Measurements from ENCODE around the gene CMTM7.

The CMTM7 gene

DNA sequence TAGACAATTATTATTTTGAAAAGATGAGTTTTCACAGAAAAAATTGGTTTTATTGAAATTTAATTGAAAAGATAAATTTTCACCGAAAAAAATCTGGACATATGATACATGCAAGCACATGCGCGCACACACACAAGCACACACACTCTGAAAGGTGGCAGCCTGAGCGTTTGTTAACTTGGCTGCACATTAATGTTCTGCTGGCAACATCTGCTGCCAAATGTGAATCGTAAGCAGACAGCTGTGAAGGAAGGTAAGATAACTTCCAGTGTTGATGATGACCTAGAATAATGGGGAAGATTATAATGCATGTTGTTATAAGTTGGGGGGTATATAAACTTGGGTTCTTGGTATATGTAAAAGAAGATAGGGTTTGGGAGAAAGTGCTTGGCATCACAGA lies 18.4 kb upstream of the CMTM7 start:
- Histone ChIP-seq H3K9ac (ENCODE audit: insufficient read length, low read depth) (no peak overlapping the region), H3K4me3 (ENCODE audit: insufficient read length, low read depth) (no peak overlapping the region), H3K4me1 (ENCODE audit: insufficient read depth, insufficient read length) (no peaks in the 10 kb centered on the region), H3K36me3 (ENCODE audit: insufficient read depth, insufficient read length, low read length) (no peaks in the 10 kb centered on the region), H3K9me3 (ENCODE audit: insufficient read depth, low read length) (no peaks in the 10 kb centered on the region), H3K27me3 (ENCODE audit: insufficient read depth, insufficient read length) (no peaks in the 10 kb centered on the region)
- TF ChIP-seq SUZ12 (IDR thresholded peaks at IDR 0.05; ENCODE audit: extremely low read depth, insufficient read depth, insufficient read length) (no peak), YY1 (IDR thresholded peaks at IDR 0.05; ENCODE audit: insufficient read depth, insufficient read length) (no peak), ZNF274 (IDR thresholded peaks at IDR 0.05; ENCODE audit: low read depth, low read length) (no peak)
- no peak for DNase-seq (ENCODE audit: low read depth, low spot score)

DNA sequence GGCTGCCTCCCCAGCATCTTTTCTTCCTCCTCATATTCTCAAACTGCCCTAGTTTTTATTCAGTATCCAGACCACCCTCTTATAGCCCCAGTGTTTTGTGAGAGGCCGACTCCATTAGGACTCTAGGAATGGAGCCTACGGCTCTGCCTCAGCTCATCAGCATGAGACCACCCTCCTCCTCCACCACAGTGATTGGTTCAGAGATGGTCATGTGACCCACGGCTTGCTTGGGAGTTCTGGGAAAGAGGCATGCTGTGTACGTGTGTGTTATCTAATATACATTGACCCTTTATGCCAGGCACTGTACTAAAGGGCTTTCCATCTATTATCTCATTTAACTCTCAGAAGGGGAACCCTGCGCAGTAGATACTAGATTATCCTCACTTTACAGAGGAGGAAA lies 17.8 kb upstream of the CMTM7 start:
- no peak for DNase-seq (ENCODE audit: low read depth, low spot score)
- Histone ChIP-seq H3K9ac (ENCODE audit: insufficient read length, low read depth) (no peak overlapping the region), H3K9me3 (ENCODE audit: insufficient read depth, low read length) (no peaks in the 10 kb centered on the region), H3K27me3 (ENCODE audit: insufficient read depth, insufficient read length) (no peaks in the 10 kb centered on the region), H3K4me3 (ENCODE audit: insufficient read length, low read depth) (no peak overlapping the region), H3K36me3 (ENCODE audit: insufficient read depth, insufficient read length, low read length) (no peaks in the 10 kb centered on the region), H3K4me1 (ENCODE audit: insufficient read depth, insufficient read length) (no peaks in the 10 kb centered on the region)
- no peak for TF ChIP-seq ZNF274 (IDR thresholded peaks at IDR 0.05; ENCODE audit: low read depth, low read length)
- TF ChIP-seq SUZ12 (IDR thresholded peaks at IDR 0.05; ENCODE audit: extremely low read depth, insufficient read depth, insufficient read length): no peak
- no peak for TF ChIP-seq YY1 (IDR thresholded peaks at IDR 0.05; ENCODE audit: insufficient read depth, insufficient read length)

- Histone ChIP-seq H3K4me1 (ENCODE audit: insufficient read depth, insufficient read length) (no peaks in the 10 kb centered on the region), H3K4me3 (ENCODE audit: insufficient read length, low read depth) (no peak overlapping the region), H3K27me3 (ENCODE audit: insufficient read depth, insufficient read length) (no peaks in the 10 kb centered on the region), H3K36me3 (ENCODE audit: insufficient read depth, insufficient read length, low read length) (no peaks in the 10 kb centered on the region), H3K9ac (ENCODE audit: insufficient read length, low read depth) (no peak overlapping the region), H3K9me3 (ENCODE audit: insufficient read depth, low read length) (no peaks in the 10 kb centered on the region)
- DNase-seq (ENCODE audit: low read depth, low spot score): peak; percentile 78
- no peak for TF ChIP-seq ZNF274 (IDR thresholded peaks at IDR 0.05; ENCODE audit: low read depth, low read length)
- no peak for TF ChIP-seq SUZ12 (IDR thresholded peaks at IDR 0.05; ENCODE audit: extremely low read depth, insufficient read depth, insufficient read length)
- TF ChIP-seq YY1 (IDR thresholded peaks at IDR 0.05; ENCODE audit: insufficient read depth, insufficient read length): no peak
These were observed 16.7 kb upstream of the CMTM7 start for GRCh38 chr3:32374788-32375595.

DNA sequence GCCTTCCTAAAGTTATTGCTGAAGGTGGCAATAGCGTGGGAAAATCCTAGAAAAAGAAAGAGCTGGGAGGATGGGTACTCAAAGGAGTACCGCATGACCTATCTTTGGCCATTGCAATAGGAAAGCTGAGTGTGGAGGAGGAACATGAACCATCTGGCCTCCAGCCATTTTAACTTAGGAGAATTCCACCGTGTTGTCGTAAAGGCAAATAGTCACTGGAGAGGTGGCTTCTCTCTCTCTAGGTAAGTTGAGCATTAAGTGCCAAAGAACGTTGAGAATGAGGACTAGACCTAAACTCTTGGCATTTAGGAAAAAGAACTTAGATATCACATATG lies 16.1 kb upstream of the CMTM7 start:
- TF ChIP-seq YY1 (IDR thresholded peaks at IDR 0.05; ENCODE audit: insufficient read depth, insufficient read length) (no peak), ZNF274 (IDR thresholded peaks at IDR 0.05; ENCODE audit: low read depth, low read length) (no peak), SUZ12 (IDR thresholded peaks at IDR 0.05; ENCODE audit: extremely low read depth, insufficient read depth, insufficient read length) (no peak)
- Histone ChIP-seq H3K9me3 (ENCODE audit: insufficient read depth, low read length) (no peaks in the 10 kb centered on the region), H3K36me3 (ENCODE audit: insufficient read depth, insufficient read length, low read length) (no peaks in the 10 kb centered on the region), H3K4me3 (ENCODE audit: insufficient read length, low read depth) (no peak overlapping the region), H3K9ac (ENCODE audit: insufficient read length, low read depth) (no peak overlapping the region), H3K4me1 (ENCODE audit: insufficient read depth, insufficient read length) (no peaks in the 10 kb centered on the region), H3K27me3 (ENCODE audit: insufficient read depth, insufficient read length) (no peaks in the 10 kb centered on the region)
- DNase-seq (ENCODE audit: low read depth, low spot score): no peak

DNA sequence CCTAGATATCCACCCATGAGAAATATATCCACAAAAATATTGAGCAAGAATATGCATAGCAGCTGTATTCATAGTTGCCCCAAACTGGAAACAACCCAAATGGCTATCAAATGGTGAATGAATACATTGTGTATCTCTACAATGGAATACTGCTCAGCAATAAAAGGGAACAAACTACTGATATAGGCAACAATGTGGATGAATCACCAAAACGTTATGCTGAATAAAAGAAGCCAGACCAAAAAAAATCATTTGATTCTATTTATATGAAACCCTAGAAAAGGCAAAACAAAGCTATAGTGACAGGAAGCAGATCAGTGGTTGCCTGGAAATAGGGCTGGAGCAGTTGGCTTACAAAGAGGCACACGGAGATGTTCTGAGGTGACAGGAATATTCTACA lies 15.5 kb upstream of the CMTM7 start:
- no peak overlapping the region for H3K9ac ChIP-seq (ENCODE audit: insufficient read length, low read depth)
- no peaks in the 10 kb centered on the region for H3K27me3 ChIP-seq (ENCODE audit: insufficient read depth, insufficient read length)
- no peaks in the 10 kb centered on the region for H3K9me3 ChIP-seq (ENCODE audit: insufficient read depth, low read length)
- H3K4me1 ChIP-seq (ENCODE audit: insufficient read depth, insufficient read length): no peaks in the 10 kb centered on the region
- TF ChIP-seq SUZ12 (IDR thresholded peaks at IDR 0.05; ENCODE audit: extremely low read depth, insufficient read depth, insufficient read length): no peak
- H3K4me3 ChIP-seq (ENCODE audit: insufficient read length, low read depth): no peak overlapping the region
- H3K36me3 ChIP-seq (ENCODE audit: insufficient read depth, insufficient read length, low read length): no peaks in the 10 kb centered on the region
- no peak for DNase-seq (ENCODE audit: low read depth, low spot score)

- no peaks in the 10 kb centered on the region for H3K36me3 ChIP-seq (ENCODE audit: insufficient read depth, insufficient read length, low read length)
- H3K9me3 ChIP-seq (ENCODE audit: insufficient read depth, low read length): no peaks in the 10 kb centered on the region
- H3K4me3 ChIP-seq (ENCODE audit: insufficient read length, low read depth): no peak overlapping the region
- H3K27me3 ChIP-seq (ENCODE audit: insufficient read depth, insufficient read length): no peaks in the 10 kb centered on the region
- no peak for TF ChIP-seq SUZ12 (IDR thresholded peaks at IDR 0.05; ENCODE audit: extremely low read depth, insufficient read depth, insufficient read length)
- no peak for TF ChIP-seq ZNF274 (IDR thresholded peaks at IDR 0.05; ENCODE audit: low read depth, low read length)
- TF ChIP-seq YY1 (IDR thresholded peaks at IDR 0.05; ENCODE audit: insufficient read depth, insufficient read length): no peak
- no peaks in the 10 kb centered on the region for H3K4me1 ChIP-seq (ENCODE audit: insufficient read depth, insufficient read length)
- no peak overlapping the region for H3K9ac ChIP-seq (ENCODE audit: insufficient read length, low read depth)
- no peak for DNase-seq (ENCODE audit: low read depth, low spot score)
These were observed 11.7 kb upstream of the CMTM7 start for GRCh38 chr3:32379831-32380500.

GRCh38 chr3:32381922-32382321 lies 9.7 kb upstream of the CMTM7 start:
- no peak overlapping the region for H3K4me3 ChIP-seq (ENCODE audit: insufficient read length, low read depth)
- no peaks in the 10 kb centered on the region for H3K27me3 ChIP-seq (ENCODE audit: insufficient read depth, insufficient read length)
- no peak for DNase-seq (ENCODE audit: low read depth, low spot score)
- no peaks in the 10 kb centered on the region for H3K9me3 ChIP-seq (ENCODE audit: insufficient read depth, low read length)
- H3K36me3 ChIP-seq (ENCODE audit: insufficient read depth, insufficient read length, low read length): no peaks in the 10 kb centered on the region
- no peaks in the 10 kb centered on the region for H3K4me1 ChIP-seq (ENCODE audit: insufficient read depth, insufficient read length)
- H3K9ac ChIP-seq (ENCODE audit: insufficient read length, low read depth): no peak overlapping the region
- no peak for TF ChIP-seq SUZ12 (IDR thresholded peaks at IDR 0.05; ENCODE audit: extremely low read depth, insufficient read depth, insufficient read length)
- no peak for TF ChIP-seq ZNF274 (IDR thresholded peaks at IDR 0.05; ENCODE audit: low read depth, low read length)
- no peak for TF ChIP-seq YY1 (IDR thresholded peaks at IDR 0.05; ENCODE audit: insufficient read depth, insufficient read length)
